ENCODE results near the gene MSI2.

MSI2 gene

GRCh38 chr17:57724729-57725125, 468.4 kb downstream of the MSI2 start:
- no peak for TF ChIP-seq CTCF (IDR thresholded peaks at IDR 0.05; ENCODE audit: insufficient read depth, low read depth, low read length, missing control alignments)
- H3K4me3 ChIP-seq (ENCODE audit: low read length), result no peak overlapping the region
- DNase-seq (ENCODE audit: low read depth), result no peak

GRCh38 chr17:57726213-57726790, 470.0 kb downstream of the MSI2 start:
- DNase-seq (ENCODE audit: low read depth), result no peak
- TF ChIP-seq CTCF (IDR thresholded peaks at IDR 0.05; ENCODE audit: insufficient read depth, low read depth, low read length, missing control alignments), result no peak
- no peak overlapping the region for H3K4me3 ChIP-seq (ENCODE audit: low read length)

GRCh38 chr17:57726838-57727237, 470.5 kb downstream of the MSI2 start:
- DNase-seq (ENCODE audit: low read depth), result no peak
- TF ChIP-seq CTCF (IDR thresholded peaks at IDR 0.05; ENCODE audit: insufficient read depth, low read depth, low read length, missing control alignments), result no peak
- H3K4me3 ChIP-seq (ENCODE audit: low read length), result no peak overlapping the region

GRCh38 chr17:57727630-57728175, 471.4 kb downstream of the MSI2 start:
- no peak overlapping the region for H3K4me3 ChIP-seq (ENCODE audit: low read length)
- no peak for DNase-seq (ENCODE audit: low read depth)
- TF ChIP-seq CTCF (IDR thresholded peaks at IDR 0.05; ENCODE audit: insufficient read depth, low read depth, low read length, missing control alignments), result no peak

- no peak overlapping the region for H3K4me3 ChIP-seq (ENCODE audit: low read length)
- no peak for DNase-seq (ENCODE audit: low read depth)
- no peak for TF ChIP-seq CTCF (IDR thresholded peaks at IDR 0.05; ENCODE audit: insufficient read depth, low read depth, low read length, missing control alignments)
Observed at GRCh38 chr17:57730026-57730701, 473.8 kb downstream of the MSI2 start.

- H3K4me3 ChIP-seq (ENCODE audit: low read length), result no peak overlapping the region
- TF ChIP-seq CTCF (IDR thresholded peaks at IDR 0.05; ENCODE audit: insufficient read depth, low read depth, low read length, missing control alignments), result no peak
- no peak for DNase-seq (ENCODE audit: low read depth)
Observed at GRCh38 chr17:57732062-57732461, 475.7 kb downstream of the MSI2 start.

All from epithelial cell of esophagus (primary cell).